GM21423 (cell line): ENCODE measurements around the gene FAM131C.
"Not testable (repeated sequence)": the region's sequence is repeated elsewhere in the genome, so short reads cannot be mapped to it uniquely, and the experiment has no call there.

Experiments used
- ATAC-seq: cut with Tn5 transposase; IDR thresholded peaks from one replicate; pipeline ENCODE4 v1.9.1; 2021; ENCODE audit warnings: mild to moderate bottlenecking, moderate library complexity; ENCODE audit not compliant: unreplicated experiment

Gene FAM131C

DNA sequence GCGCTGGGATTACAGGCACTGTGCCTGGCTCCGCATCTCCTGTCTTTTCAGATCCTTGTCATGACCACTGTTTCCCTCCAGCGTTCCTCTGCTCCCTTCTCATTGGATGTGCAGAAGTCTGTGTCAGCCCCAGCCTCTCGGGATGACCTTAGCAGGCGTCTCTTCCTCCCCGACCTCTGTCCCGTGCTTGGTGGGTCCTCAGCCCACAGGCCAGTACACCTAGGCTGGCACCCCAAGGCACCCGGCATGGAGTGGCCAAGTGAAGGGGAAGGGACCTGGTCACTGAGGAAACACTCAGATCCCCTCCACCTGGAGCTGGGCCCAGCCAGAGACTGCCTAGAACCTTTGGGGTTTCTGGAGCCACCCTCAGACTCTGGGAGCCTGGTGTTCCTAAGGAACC is 32.3 kb downstream of the FAM131C start:
- ATAC-seq = no peak

DNA sequence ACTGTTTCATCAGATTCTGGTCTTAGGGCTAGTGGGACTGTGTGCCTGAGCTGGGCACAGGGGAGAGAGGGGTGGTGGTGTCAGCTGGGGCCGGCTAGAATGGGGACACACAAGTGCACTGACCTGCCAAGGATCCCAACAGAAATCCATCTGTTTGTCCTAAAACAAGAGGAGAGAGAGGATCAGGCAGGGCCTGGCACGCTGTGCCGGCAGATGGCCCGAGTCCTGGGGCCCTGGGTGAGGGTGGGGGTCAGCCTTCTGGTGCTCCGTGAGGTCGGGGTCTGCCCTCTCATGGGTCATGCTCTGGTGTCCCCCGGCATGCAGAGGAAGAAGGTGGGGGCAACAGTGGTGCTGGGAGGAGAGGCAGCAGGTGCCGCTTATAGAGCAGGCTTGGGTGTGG is 33.6 kb downstream of the FAM131C start:
- ATAC-seq = not testable (repeated sequence)

- no peak for ATAC-seq
These were observed 34.9 kb downstream of the FAM131C start for GRCh38 chr1:16038620-16038912.

DNA sequence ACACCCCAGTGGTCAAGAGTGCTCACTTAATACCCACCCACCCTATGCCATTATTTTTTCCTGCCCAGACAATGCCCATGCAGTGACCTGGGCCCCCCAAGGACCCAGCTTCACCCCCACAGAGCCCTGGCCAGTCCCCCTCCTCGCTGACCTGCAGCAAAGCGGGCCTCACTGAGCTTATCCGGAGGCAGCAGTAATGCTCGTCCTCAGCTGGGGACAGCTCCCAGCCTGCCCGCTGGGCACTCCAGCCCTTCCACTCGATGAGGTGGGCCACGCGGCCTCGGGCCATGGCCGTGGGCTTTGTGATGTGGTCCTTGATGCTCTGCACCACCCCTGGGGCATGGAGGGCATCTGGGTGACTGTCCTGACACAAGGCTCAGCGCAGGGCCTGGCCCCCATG is 37.0 kb downstream of the FAM131C start:
- not testable (repeated sequence) for ATAC-seq

DNA sequence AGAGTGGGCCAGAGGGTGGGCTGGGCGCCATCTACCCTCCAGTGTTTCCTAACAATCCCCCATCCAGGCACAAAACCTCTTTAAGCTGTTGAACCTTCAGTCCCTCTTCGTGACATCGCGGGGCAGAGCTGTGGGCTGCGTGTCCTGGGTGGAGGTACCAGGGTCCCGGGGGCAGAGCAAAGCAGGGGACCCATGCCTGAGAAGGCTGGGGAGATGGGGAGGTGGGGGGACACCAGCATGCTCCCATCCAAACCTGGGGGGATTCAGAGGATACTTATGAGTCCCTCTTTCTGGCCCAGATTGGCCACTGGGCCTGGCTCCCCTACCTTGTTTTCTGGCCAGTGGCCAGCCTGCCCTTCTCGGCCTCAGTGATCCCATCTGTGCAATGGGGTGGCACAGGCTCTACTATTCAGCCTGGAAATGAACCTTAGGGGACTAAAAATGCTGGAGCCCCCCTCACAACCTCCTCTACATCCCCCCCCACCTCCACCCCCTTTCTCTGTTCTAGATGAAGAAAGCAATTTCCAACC is 40.3 kb downstream of the FAM131C start:
- ATAC-seq = not testable (repeated sequence)

GRCh38 chr1:16032388-16033102 is 40.9 kb downstream of the FAM131C start:
- peak; percentile 58 for ATAC-seq

DNA sequence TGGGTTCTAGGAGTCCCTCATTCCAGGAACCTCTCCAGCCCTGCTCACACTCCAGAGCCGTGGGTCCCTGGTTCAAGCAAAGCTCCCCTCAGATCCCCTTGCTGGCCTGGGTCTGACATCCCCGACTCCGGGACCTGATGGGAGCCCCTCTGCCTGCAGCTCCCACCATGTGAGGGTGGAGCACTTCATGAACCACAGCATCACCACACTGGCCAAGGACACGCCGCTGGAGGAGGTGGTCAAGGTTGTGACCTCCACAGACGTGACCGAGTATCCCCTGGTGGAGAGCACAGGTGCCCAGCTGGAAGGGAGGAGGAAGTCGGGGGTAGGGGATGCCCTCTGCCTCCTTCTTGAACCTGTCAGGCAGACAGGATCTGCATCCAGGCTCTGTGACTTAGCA is 41.9 kb downstream of the FAM131C start:
- no peak for ATAC-seq

DNA sequence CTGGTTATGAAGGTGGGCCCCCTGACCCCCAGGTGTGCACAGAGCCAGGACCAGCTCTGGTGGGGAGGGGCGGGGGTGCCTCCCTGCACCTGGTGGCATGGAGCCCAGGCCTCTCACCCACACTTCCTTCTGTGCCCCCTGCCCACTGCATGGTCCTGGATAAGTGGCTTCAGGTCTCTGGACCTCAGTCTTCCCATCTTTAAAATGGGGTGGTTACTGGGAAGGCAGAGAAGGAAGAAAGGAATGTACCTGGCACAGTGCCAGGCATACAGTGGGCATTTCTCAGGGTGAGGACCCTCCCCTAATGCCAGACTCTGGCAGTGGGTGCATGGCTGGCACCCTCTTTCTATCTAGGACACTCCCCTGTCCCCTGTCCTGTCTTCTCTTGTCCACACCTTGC is 44.2 kb downstream of the FAM131C start:
- ATAC-seq = no peak

DNA sequence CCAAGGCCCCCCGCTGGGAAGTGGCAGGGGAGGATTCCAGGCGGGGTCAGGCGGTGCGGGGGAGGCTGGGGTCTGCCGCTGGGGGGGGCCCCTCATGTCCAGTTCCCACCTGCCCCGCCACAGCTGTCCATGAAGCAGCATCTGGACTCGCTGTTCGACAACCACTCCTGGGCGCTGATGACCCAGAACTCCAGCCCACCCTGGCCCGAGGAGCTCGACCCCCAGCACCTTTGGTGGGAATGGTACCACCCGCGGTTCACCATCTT is 44.5 kb downstream of the FAM131C start:
- not testable (repeated sequence) for ATAC-seq

GRCh38 chr1:16028237-16029002 is 45.0 kb downstream of the FAM131C start:
- ATAC-seq = no peak

DNA sequence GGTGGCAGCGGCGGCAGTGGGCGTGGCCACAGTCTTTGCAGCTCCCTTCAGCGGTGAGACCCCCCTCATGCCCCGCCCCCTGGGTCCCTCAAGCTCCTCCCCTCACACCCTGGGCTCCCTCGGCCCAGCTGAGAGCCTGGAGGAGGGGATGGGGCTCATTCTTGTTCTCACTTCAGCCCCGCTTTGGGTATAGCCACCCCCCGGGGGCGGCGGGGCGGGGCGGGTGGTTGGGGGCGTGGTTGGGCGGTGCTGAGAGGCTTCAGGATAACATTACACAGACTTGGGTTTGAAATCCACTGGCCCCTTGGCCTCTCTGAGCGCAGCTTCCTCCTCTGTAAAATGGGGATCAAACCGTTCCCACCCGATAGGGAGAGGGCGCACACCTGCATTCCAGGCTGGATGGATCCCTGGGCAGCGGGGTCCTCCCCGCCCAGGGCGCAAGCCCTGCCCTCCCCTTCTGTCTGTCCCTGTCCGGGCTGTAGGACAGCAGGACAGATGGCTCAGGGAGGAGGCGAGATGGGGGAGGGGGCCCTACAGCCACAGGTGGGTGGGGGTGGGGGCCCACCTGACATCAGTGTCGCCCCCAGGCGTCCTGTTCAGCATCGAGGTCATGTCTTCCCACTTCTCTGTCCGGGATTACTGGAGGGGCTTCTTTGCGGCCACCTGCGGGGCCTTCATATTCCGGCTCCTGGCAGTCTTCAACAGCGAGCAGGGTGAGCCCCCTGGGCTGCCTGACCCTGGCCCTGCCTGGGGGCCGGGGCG is 46.5 kb downstream of the FAM131C start:
- no peak for ATAC-seq

GRCh38 chr1:16026302-16026701 is 47.1 kb downstream of the FAM131C start:
- not testable (repeated sequence) for ATAC-seq

DNA sequence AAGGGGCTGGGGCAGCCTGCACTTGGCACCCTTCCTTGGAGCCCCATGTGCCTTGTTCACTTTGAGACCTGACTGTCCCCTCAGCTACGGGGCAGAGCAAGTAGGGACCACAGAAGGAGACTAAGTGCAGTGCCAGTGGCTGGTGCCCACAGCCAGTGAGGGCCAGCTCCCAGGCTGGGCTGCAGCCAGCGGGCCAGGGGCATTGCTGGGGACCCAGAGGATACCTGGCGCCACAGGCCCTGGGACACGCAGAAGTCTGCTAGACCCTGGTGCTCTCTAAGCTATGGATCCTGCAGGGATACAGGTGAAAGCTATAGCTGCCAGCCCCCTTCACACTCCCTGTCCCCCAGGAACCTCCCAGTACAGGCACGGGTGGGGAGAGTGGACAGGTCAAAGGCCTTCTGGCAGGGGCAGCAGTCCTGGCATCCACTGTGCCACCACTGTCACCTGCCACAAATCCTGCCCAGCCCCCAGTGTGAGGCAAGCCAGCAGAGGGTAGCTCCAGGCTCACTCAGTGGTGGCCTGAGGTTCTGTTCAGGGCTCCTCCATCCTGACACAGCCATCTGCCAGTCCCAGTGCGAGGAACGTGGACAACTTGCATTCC is 50.3 kb downstream of the FAM131C start:
- ATAC-seq = no peak

DNA sequence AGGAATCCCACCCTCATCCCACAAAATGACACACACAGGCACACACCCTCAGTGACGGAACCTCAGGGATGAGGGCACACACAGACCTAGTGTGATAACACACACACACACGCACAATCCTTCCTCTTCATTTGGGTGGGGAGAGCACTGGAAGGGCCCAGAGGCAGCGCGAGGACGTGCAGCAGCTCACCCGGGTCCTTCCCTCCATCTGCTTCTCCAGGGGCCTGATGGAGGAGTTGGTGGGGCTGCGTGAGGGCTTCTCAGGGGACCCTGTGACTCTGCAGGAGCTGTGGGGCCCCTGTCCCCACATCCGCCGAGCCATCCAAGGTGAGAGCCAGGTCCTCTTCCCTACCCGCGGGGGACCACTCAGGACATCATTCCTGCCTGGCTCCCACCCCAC is 51.1 kb downstream of the FAM131C start:
- no peak for ATAC-seq

- ATAC-seq = no peak
These were observed 51.8 kb downstream of the FAM131C start, which contains the start of gene CLCNKA for GRCh38 chr1:16021681-16022080. Gene CLCNKA (plus strand): TSS chr1:16022036. CDS start chr1:16022620, 584 bp downstream.

- ATAC-seq = not testable (repeated sequence)
These were observed 52.6 kb downstream of the FAM131C start for GRCh38 chr1:16020878-16021277.

- ATAC-seq = no peak
These were observed 53.1 kb downstream of the FAM131C start for GRCh38 chr1:16020325-16020724.

GRCh38 chr1:16019644-16020277 is 53.7 kb downstream of the FAM131C start:
- no peak for ATAC-seq

- no peak for ATAC-seq
These were observed 54.5 kb downstream of the FAM131C start for GRCh38 chr1:16018749-16019643.

DNA sequence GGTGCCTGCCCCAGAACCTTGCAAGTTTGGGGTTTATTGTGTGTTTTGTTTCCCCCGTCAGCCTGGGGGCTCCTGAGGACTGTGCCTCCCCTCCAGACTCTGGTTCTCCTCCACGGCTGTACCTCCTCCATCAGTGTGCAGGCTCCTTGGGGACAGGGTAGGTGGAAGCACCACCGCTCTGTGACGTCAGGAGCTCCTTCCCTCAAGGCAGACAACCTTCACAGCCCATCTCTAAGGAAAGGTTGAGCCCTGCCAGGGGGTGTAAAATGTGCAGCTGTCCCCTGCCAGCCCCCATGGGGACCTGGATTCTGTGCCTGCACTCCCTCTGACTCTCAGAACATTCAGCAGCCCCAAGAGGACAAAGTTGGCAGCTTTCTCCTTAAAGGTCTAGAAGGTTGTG is 55.1 kb downstream of the FAM131C start:
- ATAC-seq = no peak
